GM19468 (cell line): ENCODE results near the gene BMPER.
"Not testable (repeated sequence)": the region's sequence is repeated elsewhere in the genome, so short reads cannot be mapped to it uniquely, and the experiment has no call there.

Source experiments
- ATAC-seq: cut with Tn5 transposase; IDR thresholded peaks from one replicate; pipeline ENCODE4 v1.9.1; 2021; ENCODE audit warnings: mild to moderate bottlenecking, moderate library complexity, moderate number of reproducible peaks; ENCODE audit not compliant: unreplicated experiment; ENCODE audit errors: extremely low read depth

Gene BMPER

DNA sequence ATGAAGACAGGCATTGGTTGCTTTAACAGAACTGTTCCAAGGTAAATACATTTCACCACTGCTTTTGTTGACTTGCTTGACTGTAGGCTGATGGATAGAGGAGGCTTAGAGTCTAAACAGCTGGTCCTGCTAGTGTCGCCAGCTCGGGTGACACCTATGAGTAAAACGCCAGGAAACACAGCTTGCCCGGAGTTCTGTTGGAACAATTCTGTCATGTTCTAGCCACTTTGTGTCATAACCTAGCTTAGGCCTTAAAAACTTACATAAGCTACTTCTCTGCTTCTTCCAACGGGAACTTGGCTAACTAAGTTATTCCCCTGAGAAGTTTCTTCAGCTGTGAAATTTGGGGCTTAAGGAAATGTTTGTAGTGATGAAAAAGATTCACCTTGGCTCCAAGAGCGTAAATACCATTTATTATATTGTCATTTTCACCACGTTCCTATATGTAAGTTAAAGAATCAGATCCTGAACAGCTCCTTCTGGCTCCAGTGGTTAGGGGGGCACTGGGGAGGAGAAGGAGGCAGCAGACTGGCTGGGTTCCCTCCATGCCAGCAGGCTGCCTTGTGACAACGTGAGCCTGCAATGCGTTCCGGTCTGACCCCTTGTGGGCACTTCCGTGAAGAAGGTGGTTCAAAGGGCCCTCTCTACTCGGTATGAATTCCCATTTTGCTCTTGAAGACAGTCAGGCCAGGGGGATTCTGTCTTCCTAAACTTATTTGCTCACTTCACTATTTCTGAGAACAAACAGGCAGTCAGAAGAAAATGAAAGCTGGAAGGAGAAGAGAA is 253.2 kb downstream of the BMPER start:
- ATAC-seq, result no peak

DNA sequence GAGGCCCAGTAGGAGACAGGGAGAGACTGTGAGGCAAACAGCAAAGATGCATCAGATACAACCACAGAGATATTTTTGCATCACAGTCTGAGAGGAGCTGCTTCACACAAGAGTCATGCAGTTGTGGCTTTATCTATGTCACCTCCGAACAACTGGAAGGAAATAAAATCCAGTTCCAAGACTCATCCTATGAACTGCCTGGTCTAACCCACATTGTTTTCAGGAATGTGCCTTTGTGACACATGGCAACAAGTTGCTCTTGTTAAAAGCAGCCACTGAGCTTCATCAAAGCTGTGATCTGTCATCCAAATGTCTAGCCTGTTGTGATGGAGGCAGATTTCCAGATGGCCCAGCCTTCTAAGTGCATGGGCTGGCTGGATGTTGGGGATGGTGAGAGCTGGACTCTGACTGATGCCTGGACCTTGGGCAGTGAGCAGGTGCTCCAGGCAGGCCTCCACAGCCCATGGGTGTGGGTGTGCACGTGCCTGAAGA is 255.0 kb downstream of the BMPER start:
- no peak for ATAC-seq

DNA sequence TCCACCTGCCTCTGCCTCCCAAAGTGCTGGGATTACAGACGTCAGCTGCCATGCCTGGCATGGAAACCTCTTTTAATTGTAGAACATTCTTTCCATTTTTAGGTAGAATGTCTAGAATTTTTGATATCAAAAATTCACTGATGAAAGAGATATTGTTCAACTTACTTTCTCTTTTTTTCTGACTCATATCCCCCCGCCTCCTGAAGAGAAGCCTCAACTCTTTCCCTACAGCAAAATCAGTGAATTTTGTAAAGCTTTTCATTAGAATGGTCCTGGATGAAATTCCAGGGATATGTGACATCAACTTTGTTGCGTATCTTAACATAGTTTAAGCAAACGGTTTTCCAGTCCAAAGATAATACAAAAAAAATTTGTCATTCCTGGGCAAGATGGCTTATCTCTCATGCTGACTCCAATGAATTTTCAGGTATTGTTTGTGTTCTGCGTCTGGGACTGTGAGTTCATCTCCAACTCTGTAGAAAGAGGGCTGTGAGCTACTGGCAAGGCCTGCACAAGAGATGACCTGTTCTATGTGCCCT is 256.8 kb downstream of the BMPER start:
- ATAC-seq, result no peak

DNA sequence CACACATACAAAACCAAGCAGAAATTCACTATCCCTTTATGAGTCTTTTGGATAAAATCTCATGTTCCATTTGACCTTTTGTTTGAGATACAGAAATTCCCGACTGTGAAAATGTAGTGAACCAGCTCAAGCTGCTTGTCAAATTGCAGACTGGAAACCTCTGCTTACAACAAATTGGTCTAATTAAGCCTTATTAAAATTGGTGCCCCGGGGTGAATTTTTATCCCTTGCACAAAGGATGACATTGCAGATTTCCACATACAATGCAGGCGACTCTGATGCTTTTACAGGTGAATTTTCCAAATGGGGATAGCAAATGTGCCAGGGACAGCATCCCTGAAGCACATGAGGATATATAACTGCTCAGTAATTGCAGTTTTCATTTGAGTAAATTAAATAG is 257.3 kb downstream of the BMPER start:
- ATAC-seq, result no peak

DNA sequence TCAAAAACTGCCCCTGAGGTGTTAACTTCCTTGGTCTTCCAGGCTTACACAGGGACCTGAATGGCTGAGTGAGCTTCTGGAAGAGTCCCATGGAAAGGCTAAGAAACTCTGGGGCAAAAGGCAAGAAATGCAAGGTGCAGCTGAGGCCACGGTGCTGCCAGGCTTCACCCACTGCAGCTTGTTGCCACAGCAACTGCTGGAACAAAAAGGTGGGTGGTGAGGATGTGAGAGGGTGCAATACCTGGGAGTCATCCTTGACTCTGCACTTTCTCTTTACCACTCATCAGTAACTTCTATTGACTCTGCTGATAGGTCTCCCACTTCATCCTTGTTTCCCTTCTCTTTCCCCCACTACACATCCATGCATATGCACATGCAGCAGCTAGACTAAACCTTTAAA is 258.6 kb downstream of the BMPER start:
- ATAC-seq, result no peak

DNA sequence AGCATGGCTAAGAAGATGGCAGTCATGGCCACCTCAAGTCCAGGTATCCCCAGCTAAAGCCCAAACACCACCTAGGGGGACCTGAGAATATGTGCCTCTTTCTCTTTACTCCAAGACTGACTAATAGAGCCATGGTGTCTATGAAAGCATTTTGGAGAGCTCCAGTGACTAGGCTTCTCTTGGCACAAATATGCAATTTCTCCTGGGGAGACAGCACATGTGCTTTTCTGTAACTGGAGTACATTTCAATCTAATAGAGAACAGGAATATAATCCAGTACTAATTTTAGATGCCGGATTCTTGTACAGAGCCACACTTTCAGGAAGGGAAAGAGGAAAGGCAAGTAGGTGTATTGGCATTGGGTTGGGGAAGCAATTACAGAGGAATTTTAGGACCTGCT is 260.1 kb downstream of the BMPER start:
- no peak for ATAC-seq

DNA sequence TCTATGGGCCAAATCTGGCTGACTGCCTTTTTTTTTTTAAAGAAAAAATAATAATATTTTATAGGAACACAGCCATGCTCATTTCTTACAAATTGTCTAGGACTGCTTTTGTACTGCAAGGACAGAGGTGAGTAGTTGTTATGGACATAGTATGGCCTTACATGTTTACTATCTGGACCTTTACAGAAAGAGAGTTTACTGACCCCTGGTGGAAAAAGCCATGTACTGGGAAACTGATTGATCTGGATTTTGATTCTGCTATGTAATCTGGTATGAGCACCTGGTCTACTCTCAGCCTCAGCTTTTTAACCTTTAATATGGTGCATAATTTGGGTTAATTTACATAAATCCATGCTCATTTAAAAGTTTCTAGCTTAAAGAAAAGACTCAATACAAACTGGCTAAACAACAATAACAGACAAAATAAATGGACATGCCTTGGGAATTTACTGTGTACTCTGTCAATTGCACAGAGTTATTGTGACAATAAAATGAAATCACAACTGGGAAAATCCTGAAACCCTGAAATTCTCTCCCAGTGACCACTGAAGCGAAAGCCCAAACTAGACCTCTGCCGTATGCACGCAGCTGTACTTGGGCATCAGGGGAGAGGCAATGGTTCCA is 260.7 kb downstream of the BMPER start:
- no peak for ATAC-seq

DNA sequence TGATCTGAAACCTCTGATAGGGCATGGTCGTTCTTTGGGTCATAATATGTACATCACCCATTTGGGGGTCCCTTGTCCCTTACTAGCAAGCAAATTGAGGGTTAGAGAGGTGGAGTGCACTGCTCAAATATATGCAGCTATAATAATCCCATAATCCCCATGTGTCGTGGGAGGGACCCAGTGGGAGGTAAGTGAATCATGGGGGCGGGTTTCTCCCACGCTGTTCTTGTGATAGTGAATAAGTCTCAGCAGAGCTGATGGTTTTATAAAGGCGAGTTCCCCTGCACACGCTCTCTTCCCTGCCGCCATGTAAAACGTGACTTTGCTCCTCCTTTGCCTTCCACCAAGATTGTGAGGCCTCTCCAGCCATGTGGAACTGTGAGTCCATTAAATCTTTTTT is 262.7 kb downstream of the BMPER start:
- no peak for ATAC-seq

DNA sequence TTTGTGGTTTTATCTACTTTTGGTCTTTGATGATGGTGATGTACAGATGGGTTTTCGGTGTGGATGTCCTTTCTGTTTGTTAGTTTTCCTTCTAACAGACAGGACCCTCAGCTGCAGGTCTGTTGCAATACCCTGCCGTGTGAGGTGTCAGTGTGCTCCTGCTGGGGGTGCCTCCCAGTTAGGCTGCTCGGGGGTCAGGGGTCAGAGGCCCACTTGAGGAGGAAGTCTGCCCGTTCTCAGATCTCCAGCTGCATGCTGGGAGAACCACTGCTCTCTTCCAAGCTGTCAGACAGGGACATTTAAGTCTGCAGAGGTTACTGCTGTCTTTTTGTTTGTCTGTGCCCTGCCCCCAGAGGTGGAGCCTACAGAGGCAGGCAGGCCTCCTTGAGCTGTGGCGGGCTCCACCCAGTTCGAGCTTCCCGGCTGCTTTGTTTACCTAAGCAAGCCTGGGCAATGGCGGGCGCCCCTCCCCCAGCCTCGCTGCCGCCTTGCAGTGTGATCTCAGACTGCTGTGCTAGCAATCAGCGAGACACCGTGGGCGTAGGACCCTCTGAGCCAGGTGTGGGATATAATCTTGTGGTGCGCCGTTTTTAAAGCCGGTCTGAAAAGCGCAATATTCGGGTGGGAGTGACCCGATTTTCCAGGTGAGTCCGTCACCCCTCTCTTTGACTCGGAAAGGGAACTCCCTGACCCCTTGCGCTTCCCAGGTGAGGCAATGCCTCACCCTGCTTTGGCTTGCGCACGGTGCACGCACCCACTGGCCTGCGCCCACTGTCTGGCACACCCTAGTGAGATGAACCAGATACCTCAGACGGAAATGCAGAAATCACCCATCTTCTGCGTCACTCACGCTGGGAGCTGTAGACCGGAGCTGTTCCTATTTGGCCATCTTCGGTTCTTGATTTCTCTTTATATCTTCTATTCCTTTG is 269.6 kb downstream of the BMPER start:
- not testable (repeated sequence) for ATAC-seq

DNA sequence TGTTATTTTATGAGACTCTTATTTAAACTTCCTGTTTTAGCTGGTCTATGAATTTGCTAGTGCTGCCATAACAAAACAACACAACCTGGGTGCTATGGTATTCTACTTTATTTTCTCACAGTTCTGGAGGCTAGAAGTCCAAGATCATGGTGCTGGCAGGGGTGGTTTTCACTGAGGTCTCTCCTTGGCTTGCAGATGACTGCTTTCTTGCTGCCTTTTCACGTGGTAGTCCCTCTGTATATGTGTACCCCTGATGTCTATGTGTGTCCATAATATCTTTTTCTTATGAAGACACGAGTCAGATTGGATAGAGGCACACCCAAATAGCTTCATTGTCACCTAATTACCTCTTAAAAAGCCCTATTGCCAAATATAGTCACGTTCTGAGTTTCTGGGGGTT is 270.5 kb downstream of the BMPER start:
- ATAC-seq, result no peak

DNA sequence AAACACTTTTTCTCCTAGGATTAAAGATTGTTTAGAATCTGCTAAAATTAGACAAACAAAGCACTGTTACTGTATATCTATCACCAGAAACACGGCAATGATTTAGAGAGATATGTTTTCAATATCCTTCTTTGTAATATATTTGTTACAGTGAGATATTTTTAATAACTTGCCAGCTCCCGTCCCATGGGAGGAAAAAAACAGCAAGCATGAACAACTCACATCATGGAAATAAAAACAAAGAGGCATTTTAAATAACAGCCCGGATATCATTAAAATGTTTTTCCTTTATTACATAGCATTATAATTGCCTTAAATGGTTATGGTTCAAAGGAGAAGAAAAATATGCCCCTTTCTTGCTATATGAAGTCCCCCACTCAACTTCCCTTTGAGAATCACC is 272.1 kb downstream of the BMPER start:
- no peak for ATAC-seq

DNA sequence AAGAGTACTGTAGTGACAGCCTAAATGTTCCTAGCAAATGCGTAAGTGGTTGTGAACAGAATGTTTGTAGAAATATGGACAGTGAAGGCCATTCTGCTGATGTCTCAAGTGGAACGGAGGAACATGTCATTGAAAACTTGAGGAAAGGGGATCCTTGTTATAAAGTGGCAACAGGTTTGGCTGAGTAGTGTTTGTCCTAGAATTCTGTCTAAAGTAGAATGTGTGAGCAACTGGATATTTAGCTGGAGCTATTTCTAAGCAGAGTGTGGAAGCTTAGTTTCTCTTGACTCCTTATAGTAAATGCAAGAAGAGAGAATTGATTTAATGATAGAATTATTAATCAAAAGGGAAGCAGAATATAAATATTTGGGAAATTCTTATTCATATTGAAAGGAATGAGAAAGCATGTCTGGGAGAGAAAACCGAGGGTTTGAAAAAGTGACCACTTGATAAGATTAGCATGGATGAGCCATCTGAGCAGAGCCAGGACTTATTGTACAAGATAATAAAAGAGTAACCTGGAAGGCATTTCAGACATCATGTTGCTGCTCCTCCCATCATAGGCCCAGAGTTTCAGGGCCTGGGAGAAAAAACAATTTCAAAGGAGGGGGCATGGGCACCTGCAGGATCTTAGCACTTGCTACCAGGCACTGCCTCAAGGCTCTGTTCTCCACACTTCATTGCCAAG is 276.1 kb downstream of the BMPER start:
- no peak for ATAC-seq

DNA sequence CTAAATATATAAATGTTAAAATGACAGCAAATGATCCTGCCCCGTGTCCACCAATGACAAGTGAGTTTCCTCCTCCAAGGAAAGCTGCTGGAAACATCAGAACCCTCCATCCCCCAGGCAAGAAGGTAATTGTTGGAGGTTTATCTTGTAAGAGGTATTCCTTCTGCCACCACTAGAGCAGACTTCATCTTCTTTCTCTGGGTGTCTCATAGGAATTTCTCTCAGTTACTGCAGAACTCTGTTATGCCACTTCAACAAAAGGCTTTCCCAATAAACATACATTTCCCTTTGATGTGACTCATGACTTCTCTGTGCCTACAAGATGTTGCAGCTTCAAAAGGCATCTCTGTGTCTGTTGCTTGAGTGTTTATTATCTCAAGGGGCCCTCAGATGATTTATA is 279.1 kb downstream of the BMPER start:
- no peak for ATAC-seq

DNA sequence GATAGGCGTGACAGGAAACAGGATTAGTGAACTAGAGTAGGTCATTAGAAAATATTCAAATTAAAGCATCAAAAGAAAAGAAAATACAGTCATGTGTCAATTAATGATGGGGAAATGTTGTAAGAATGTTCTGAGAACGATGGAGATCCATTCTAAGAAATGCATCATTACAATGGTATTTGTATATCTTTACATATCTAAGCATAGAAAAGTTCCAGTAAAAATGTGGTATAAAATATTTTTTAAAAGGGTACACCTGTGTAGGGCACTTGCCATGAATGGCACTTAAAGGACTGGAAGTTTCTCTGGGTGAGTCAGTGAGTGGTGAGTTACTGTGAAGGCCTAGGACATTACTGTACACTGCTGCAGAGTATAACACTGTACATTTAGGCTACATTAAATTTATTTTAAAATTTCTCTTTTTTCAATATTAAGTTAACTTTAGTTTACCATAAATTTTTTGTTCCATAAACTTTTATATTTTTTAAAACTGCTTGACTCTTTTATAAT is 282.5 kb downstream of the BMPER start:
- ATAC-seq, result no peak

DNA sequence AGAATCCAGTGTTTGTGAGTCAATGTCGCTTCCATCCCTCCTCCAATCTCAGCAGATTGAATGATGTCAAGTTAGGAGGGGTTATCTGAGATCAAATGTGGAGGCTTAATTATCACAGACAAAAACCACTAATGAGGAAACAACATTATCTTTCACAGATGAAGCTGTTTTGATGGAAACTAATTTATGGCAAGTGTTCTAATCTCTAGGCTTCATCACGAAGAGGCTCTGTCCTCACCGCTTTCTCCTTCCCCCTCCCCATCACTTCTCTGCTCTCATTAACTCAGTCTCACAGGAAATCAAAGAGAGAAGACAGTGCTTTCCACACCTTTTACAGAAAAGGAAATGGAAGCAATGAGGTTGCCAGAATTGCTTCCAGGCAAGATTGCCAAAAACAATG is 283.7 kb downstream of the BMPER start:
- no peak for ATAC-seq

DNA sequence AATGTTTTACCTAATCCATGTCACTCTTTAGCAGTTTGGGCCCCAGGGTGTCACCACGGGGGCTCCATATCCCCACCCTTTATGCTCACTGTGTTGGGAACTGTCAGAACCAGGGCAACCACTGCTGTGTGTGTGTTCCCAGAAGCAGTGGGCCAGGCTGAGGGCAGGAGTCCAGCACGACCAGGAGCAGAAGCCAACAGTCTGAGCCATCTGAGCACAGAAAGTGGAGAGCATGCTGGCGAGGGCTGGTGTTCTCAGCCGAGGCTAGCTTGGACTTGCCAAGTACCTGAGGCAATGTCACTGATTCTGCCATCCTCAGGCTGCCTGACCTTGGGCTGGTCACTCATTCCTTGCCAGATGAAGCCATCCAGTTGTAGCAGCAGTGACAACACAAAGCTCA is 285.0 kb downstream of the BMPER start:
- no peak for ATAC-seq

DNA sequence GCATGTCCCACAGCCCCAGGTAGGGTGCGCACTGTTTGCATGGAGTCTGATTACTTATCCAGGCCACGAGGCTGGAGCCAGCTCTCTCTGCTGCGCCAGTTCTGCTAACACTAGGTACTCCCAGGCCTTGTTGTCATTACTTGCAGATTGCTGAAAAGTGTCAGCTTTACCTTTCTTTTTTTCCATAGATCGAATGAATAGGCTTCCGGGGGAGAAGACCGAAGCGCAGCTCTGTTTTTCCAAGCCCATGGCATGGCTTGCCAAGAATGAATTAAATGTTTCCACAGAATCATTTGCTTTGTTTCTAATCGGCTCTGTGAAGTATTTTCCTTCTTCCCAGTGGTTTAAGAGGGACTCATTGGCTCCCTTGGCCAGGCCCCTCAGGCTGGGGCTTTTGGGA is 285.8 kb downstream of the BMPER start:
- no peak for ATAC-seq

DNA sequence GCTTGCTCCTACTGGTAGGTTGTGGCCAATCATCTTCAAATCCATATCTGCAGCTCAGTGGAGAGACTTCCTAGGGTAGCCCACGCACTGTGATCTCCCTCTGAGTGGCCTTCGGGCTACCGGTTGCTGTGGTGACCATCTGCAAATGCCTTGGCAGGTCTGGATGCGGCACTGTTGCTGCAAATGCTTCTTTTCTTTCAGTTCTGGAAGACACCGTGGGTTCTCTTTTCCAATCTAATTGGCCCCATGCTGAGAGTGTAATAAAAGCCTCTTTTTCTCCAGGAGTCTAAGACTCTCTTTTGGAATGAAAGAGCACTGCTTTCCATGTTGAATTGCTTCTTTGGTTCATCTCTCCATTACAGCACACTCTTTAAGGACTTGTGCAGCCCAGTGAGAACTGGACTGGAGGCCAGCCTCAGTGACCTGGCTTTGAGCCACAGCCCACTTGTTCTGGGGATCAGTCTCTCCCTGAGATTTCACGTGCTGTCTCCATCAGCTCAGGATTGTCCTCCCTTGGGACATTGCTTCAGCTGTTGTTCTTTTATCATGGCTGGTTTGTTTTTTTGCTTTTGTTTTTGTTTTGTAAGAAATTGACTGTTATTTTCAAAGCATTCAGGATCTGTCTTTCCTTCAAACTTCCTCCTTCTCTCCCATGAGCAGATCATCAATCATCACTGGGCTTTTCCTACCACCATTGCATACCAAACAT is 286.6 kb downstream of the BMPER start:
- ATAC-seq, result no peak

DNA sequence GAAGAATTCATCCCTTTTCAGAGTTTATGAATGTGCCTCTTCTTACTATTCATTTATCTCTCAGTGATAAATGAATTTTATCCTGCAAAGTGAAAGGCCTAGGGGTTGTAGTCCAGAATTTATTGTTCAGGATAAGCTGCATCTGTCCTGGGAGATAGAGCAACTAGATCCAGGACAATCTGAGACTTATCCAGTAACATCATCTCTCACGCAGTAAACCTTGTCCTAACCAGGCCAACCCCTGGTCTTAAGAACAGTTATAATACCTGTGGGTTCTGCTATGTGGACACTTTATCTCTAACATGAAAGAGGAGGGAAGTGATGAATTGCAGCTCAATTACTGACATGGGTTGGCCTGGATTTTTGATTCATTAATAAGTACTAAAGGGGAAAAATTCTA is 287.6 kb downstream of the BMPER start:
- ATAC-seq, result no peak
